ENCODE results near the gene NEUROD2. TPM values are rescaled to one million over a fixed set of nuclear protein-coding genes. Genes with fewer than 3 reads are reported as not detected.

The NEUROD2 gene
- total RNA-seq, 1 donor = not detected

GRCh38 chr17:39601758-39602532 lies 5.8 kb downstream of the NEUROD2 start:
- no peak overlapping the region for H3K4me3 ChIP-seq (ENCODE audit: low read depth, low read length)
- TF ChIP-seq CTCF (IDR thresholded peaks at IDR 0.05; ENCODE audit: insufficient read depth, low read depth, low read length) = no peak
- no peak for DNase-seq (ENCODE audit: low read depth)

GRCh38 chr17:39600997-39601597 lies 6.6 kb downstream of the NEUROD2 start:
- TF ChIP-seq CTCF (IDR thresholded peaks at IDR 0.05; ENCODE audit: insufficient read depth, low read depth, low read length) = no peak
- H3K4me3 ChIP-seq (ENCODE audit: low read depth, low read length) = no peak overlapping the region
- DNase-seq (ENCODE audit: low read depth) = no peak

- TF ChIP-seq CTCF (IDR thresholded peaks at IDR 0.05; ENCODE audit: insufficient read depth, low read depth, low read length) = no peak
- DNase-seq (ENCODE audit: low read depth) = no peak
Measured at GRCh38 chr17:39600288-39600996, 7.3 kb downstream of the NEUROD2 start.

GRCh38 chr17:39599665-39600231 lies 8.0 kb downstream of the NEUROD2 start:
- TF ChIP-seq CTCF (IDR thresholded peaks at IDR 0.05; ENCODE audit: insufficient read depth, low read depth, low read length) = no peak
- DNase-seq (ENCODE audit: low read depth) = no peak
- no peak overlapping the region for H3K4me3 ChIP-seq (ENCODE audit: low read depth, low read length)

More at GRCh38 chr17:39600288-39600996, 7.3 kb downstream of the NEUROD2 start:
- no peak overlapping the region for H3K4me3 ChIP-seq (ENCODE audit: low read depth, low read length)

GRCh38 chr17:39599004-39599664 lies 8.6 kb downstream of the NEUROD2 start:
- no peak for DNase-seq (ENCODE audit: low read depth)
- no peak overlapping the region for H3K4me3 ChIP-seq (ENCODE audit: low read depth, low read length)
- TF ChIP-seq CTCF (IDR thresholded peaks at IDR 0.05; ENCODE audit: insufficient read depth, low read depth, low read length) = no peak

- DNase-seq (ENCODE audit: low read depth) = no peak
- no peak overlapping the region for H3K4me3 ChIP-seq (ENCODE audit: low read depth, low read length)
- no peak for TF ChIP-seq CTCF (IDR thresholded peaks at IDR 0.05; ENCODE audit: insufficient read depth, low read depth, low read length)
Measured at GRCh38 chr17:39598630-39599003, 9.1 kb downstream of the NEUROD2 start.

Data from fibroblast of villous mesenchyme (primary cell).